IPS-NIHi11 (cell line): ENCODE data around the gene ANKRD44.
A peak's percentile ranks its signal among the peaks of the same experiment; 100 is the strongest.

Source experiments
- DNase-seq: peaks from one replicate; pipeline ENCODE4 v3.0.0; 2012; ENCODE audit warnings: mixed read lengths, low spot score

ANKRD44 gene

GRCh38 chr2:197176522-197176921, 134.1 kb downstream of the ANKRD44 start:
- DNase-seq, result no peak

GRCh38 chr2:197174539-197175094, 136.0 kb downstream of the ANKRD44 start:
- no peak for DNase-seq

- no peak for DNase-seq
These were observed 139.0 kb downstream of the ANKRD44 start for GRCh38 chr2:197171582-197171981.

- DNase-seq, result no peak
These were observed 140.4 kb downstream of the ANKRD44 start for GRCh38 chr2:197170208-197170607.

- peak; percentile 80 for DNase-seq
These were observed 141.9 kb downstream of the ANKRD44 start for GRCh38 chr2:197168705-197169104.

GRCh38 chr2:197167608-197168314, 142.8 kb downstream of the ANKRD44 start:
- DNase-seq, result no peak

- no peak for DNase-seq
These were observed 145.6 kb downstream of the ANKRD44 start for GRCh38 chr2:197165020-197165419.

- DNase-seq, result peak; percentile 82
These were observed 146.3 kb downstream of the ANKRD44 start for GRCh38 chr2:197164141-197164754.

- DNase-seq, result no peak
These were observed 146.9 kb downstream of the ANKRD44 start for GRCh38 chr2:197163712-197164140.

GRCh38 chr2:197161774-197162173, 148.8 kb downstream of the ANKRD44 start:
- DNase-seq, result no peak

- DNase-seq, result no peak
These were observed 150.8 kb downstream of the ANKRD44 start for GRCh38 chr2:197159661-197160211.

- DNase-seq, result no peak
These were observed 151.7 kb downstream of the ANKRD44 start for GRCh38 chr2:197158591-197159550.

GRCh38 chr2:197157879-197158537, 152.6 kb downstream of the ANKRD44 start:
- DNase-seq, result no peak

- no peak for DNase-seq
These were observed 153.8 kb downstream of the ANKRD44 start for GRCh38 chr2:197156771-197157170.

GRCh38 chr2:197152451-197153228, 157.9 kb downstream of the ANKRD44 start:
- no peak for DNase-seq

GRCh38 chr2:197149546-197149945, 161.0 kb downstream of the ANKRD44 start:
- no peak for DNase-seq

GRCh38 chr2:197148401-197148800, 162.2 kb downstream of the ANKRD44 start:
- DNase-seq, result no peak

- DNase-seq, result no peak
These were observed 162.6 kb downstream of the ANKRD44 start for GRCh38 chr2:197147942-197148341.

GRCh38 chr2:197146995-197147394, 163.6 kb downstream of the ANKRD44 start:
- no peak for DNase-seq

- no peak for DNase-seq
These were observed 165.0 kb downstream of the ANKRD44 start for GRCh38 chr2:197145471-197146056.
